CD4-positive, alpha-beta T cell treated with Interleukin-4 for 4 hours (primary cell): Measurements from ENCODE around the gene IL6R.
"Not testable (repeated sequence)": the region's sequence is repeated elsewhere in the genome, so short reads cannot be mapped to it uniquely, and the experiment has no call there.

Experiments used
- DNase-seq: peaks from one replicate; pipeline ENCODE4 v3.0.0-alpha.2; 2020

The IL6R gene

GRCh38 chr1:154485106-154485505, 80.0 kb downstream of the IL6R start:
- no peak for DNase-seq

- no peak for DNase-seq
These were observed 80.9 kb downstream of the IL6R start for GRCh38 chr1:154485910-154486496.

- DNase-seq = not testable (repeated sequence)
These were observed 81.6 kb downstream of the IL6R start for GRCh38 chr1:154486756-154487155.

GRCh38 chr1:154488922-154489321, 83.8 kb downstream of the IL6R start:
- DNase-seq = no peak

- no peak for DNase-seq
These were observed 84.6 kb downstream of the IL6R start for GRCh38 chr1:154489695-154490274.

- no peak for DNase-seq
These were observed 85.2 kb downstream of the IL6R start for GRCh38 chr1:154490317-154490716.

- DNase-seq = no peak
These were observed 87.0 kb downstream of the IL6R start for GRCh38 chr1:154492115-154492514.

GRCh38 chr1:154493276-154493675, 88.1 kb downstream of the IL6R start:
- DNase-seq = peak; percentile 29

- DNase-seq = no peak
These were observed 90.5 kb downstream of the IL6R start for GRCh38 chr1:154495496-154496273.

GRCh38 chr1:154496383-154496782, 91.2 kb downstream of the IL6R start:
- DNase-seq = no peak

- no peak for DNase-seq
These were observed 92.1 kb downstream of the IL6R start for GRCh38 chr1:154497026-154497806.

- DNase-seq = no peak
These were observed 94.3 kb downstream of the IL6R start for GRCh38 chr1:154499446-154499845.

- DNase-seq = no peak
These were observed 95.4 kb downstream of the IL6R start for GRCh38 chr1:154500533-154500932.

- DNase-seq = no peak
These were observed 96.4 kb downstream of the IL6R start for GRCh38 chr1:154501423-154502065.

GRCh38 chr1:154502066-154502743, 97.1 kb downstream of the IL6R start, which contains the start of the genes SHE and TDRD10:
Gene SHE, minus strand, starts transcription at chr1:154502412. Its CDS starts 386 bp downstream, at chr1:154502026.
Gene TDRD10, plus strand, starts transcription at chr1:154502219. Its CDS starts 4,685 bp downstream, at chr1:154506904.
- no peak for DNase-seq

GRCh38 chr1:154502744-154503115, 97.6 kb downstream of the IL6R start:
- no peak for DNase-seq

GRCh38 chr1:154503898-154504297, 98.8 kb downstream of the IL6R start:
- no peak for DNase-seq

- DNase-seq = no peak
These were observed 107.6 kb downstream of the IL6R start for GRCh38 chr1:154512760-154513159.

GRCh38 chr1:154514066-154514553, 109.0 kb downstream of the IL6R start:
- DNase-seq = no peak

GRCh38 chr1:154517661-154518060, 112.5 kb downstream of the IL6R start:
- DNase-seq = no peak
